Spleen (tissue), 7 donors: ENCODE data around the gene KIAA1549.

ENCODE experiments used
- CTCF ChIP-seq, 11 experiments: fragments of 200-600 bp in 7 of 11; fragments of 450-650 bp in 4 of 11; sonication (generic) in 4 of 11; IDR thresholded peaks in 8 of 11; conservative IDR thresholded peaks in 3 of 11; 1 replicate in 7 of 11; 2 replicates in 4 of 11; pipeline versions ENCODE4 v1.4.0 to v1.8.0; 2016 to 2021; ENCODE audit warnings: antibody characterized with exemption in 11 of 11, inconsistent platforms in 4 of 11, mild to moderate bottlenecking in 1 of 11
- POLR2A ChIP-seq, 3 donors: fragments of 450-650 bp; IDR thresholded peaks; one replicate each; pipeline ENCODE4 v1.5.1; 2017; ENCODE audit warnings: antibody characterized with exemption in 3 of 3, mild to moderate bottlenecking in 1 of 3
- POLR2AphosphoS5 ChIP-seq, 3 donors: sonication (generic); formaldehyde crosslinking; IDR thresholded peaks; one replicate each; pipeline ENCODE4 v1.5.1; 2017; ENCODE audit warnings: antibody characterized with exemption in 3 of 3
- donor health status: DM: no; HTN: no; CAD: no; lungs with moderate emphysema.
- donor health status: DM: no; HTN: no; CAD: no.
- donor health status: DM: no; HTN: no; CAD: no.

GRCh38 chr7:138876326-138876725 is 104.9 kb downstream of the KIAA1549 start:
- TF ChIP-seq CTCF (IDR thresholded peaks at IDR 0.05 in 8 of 11, conservative IDR thresholded peaks at IDR 0.05 in 3 of 11) (no peak), POLR2A (IDR thresholded peaks at IDR 0.05) (no peak), POLR2AphosphoS5 (IDR thresholded peaks at IDR 0.05) (no peak)
